ENCODE measurements around the gene LRMDA. TPM values are rescaled to one million over a fixed set of nuclear protein-coding genes. Genes with fewer than 3 reads are reported as not detected.

Gene LRMDA
- total and polyA plus RNA-seq, 2 of the 8 experiments (the other 6 are each of a cell fraction or from before 2014, with no cell fraction given): 0.86 to 2.8 TPM

- TF ChIP-seq CHD7 (IDR thresholded peaks at IDR 0.05; ENCODE audit: insufficient replicate concordance, low read length): no peak
- TF ChIP-seq SIN3A (conservative IDR thresholded peaks at IDR 0.05 in 1 of 2, IDR thresholded peaks at IDR 0.05 in 1 of 2; ENCODE audit: low read depth in 1 of 2, low read length in 2 of 2): no peak
These were observed 169.4 kb downstream of the LRMDA start (continued) for GRCh38 chr10:75600833-75601232.
